Neural crest cell (in vitro differentiated cells): Measurements from ENCODE around the gene FGF7. TPM values are rescaled to one million over a fixed set of nuclear protein-coding genes. Genes with fewer than 3 reads are reported as not detected.

ENCODE experiments used
- DNase-seq: peaks from one replicate; pipeline ENCODE4 v3.0.0; 2021; ENCODE audit warnings: low read depth, mixed read lengths, low spot score
- H3K27ac Mint-ChIP-seq: one replicate; pipeline ENCODE4 v1.8.0; 2021; ENCODE audit warnings: mild to moderate bottlenecking, mixed read lengths; ENCODE audit not compliant: unreplicated experiment
- H3K27me3 Mint-ChIP-seq: 2 replicates; pipeline ENCODE4 v1.8.0; 2021; ENCODE audit warnings: low read depth, mild to moderate bottlenecking, mixed read lengths
- H3K36me3 Mint-ChIP-seq: 2 replicates; pipeline ENCODE4 v1.8.0; 2021; ENCODE audit warnings: low read depth, mild to moderate bottlenecking, mixed read lengths
- H3K4me1 Mint-ChIP-seq: 2 replicates; pipeline ENCODE4 v1.8.0; 2021; ENCODE audit warnings: mixed read lengths
- H3K4me3 Mint-ChIP-seq: one replicate; pipeline ENCODE4 v1.8.0; 2021; ENCODE audit warnings: mild to moderate bottlenecking, mixed read lengths
- H3K9me3 Mint-ChIP-seq: 2 replicates; pipeline ENCODE4 v1.8.0; 2021; ENCODE audit warnings: mixed read lengths
- CTCF ChIP-seq: fragments of 200-600 bp; sonication (generic); conservative IDR thresholded peaks from 2 replicates; pipeline ENCODE4 v1.5.0; 2021; ENCODE audit warnings: antibody characterized with exemption, mild to moderate bottlenecking
- total RNA-seq: library from RNA; stranded (reverse); gene quantifications from 2 replicates; pipeline ENCODE4 v1.2.1, GENCODE V29; 2021

FGF7 gene
- total RNA-seq, 1 donor from 2014 or later, result 0.19 TPM

GRCh38 chr15:49521802-49522201 is 98.8 kb downstream of the FGF7 start:
- Mint-ChIP-seq H3K27ac (no peak overlapping the region), H3K36me3 (peaks cover 6% of the 10 kb centered on the region), H3K27me3 (no peaks in the 10 kb centered on the region), H3K9me3 (peaks cover 13% of the 10 kb centered on the region), H3K4me3 (no peak overlapping the region), H3K4me1 (no peaks in the 10 kb centered on the region)
- DNase-seq, result no peak
- TF ChIP-seq CTCF, result no peak

- no peak for TF ChIP-seq CTCF
- H3K9me3 Mint-ChIP-seq, result peaks cover 11% of the 10 kb centered on the region
- H3K4me3 Mint-ChIP-seq, result no peak overlapping the region
- no peak overlapping the region for H3K27ac Mint-ChIP-seq
- no peaks in the 10 kb centered on the region for H3K4me1 Mint-ChIP-seq
- no peak for DNase-seq
- peaks cover 5% of the 10 kb centered on the region for H3K36me3 Mint-ChIP-seq
- no peaks in the 10 kb centered on the region for H3K27me3 Mint-ChIP-seq
Observed at GRCh38 chr15:49528289-49528688, 105.2 kb downstream of the FGF7 start.

- no peak overlapping the region for H3K4me3 Mint-ChIP-seq
- H3K36me3 Mint-ChIP-seq, result no peaks in the 10 kb centered on the region
- no peak for TF ChIP-seq CTCF
- no peak for DNase-seq
- no peak overlapping the region for H3K27ac Mint-ChIP-seq
- H3K27me3 Mint-ChIP-seq, result no peaks in the 10 kb centered on the region
- H3K4me1 Mint-ChIP-seq, result no peaks in the 10 kb centered on the region
- H3K9me3 Mint-ChIP-seq, result peaks cover 10% of the 10 kb centered on the region
Observed at GRCh38 chr15:49530092-49530491, 107.0 kb downstream of the FGF7 start.

Other genes starting within 250 kb of the FGF7 start
- 7.1 and 9.0 TPM in 2 replicates for gene FAM227B, start 197.6 kb downstream of the FGF7 start, total RNA-seq
- gene DTWD1, start 197.8 kb downstream of the FGF7 start, total RNA-seq, result 27.8 and 28.5 TPM in 2 replicates